GM19397 (cell line): Measurements from ENCODE around the gene DNAJC27.

Source experiments
- ATAC-seq: cut with Tn5 transposase; IDR thresholded peaks from one replicate; pipeline ENCODE4 v1.9.1; 2021; ENCODE audit warnings: mild to moderate bottlenecking, moderate library complexity; ENCODE audit not compliant: unreplicated experiment

The DNAJC27 gene

GRCh38 chr2:24971286-24971535 is 544 bp downstream of the DNAJC27 start:
- ATAC-seq = no peak

GRCh38 chr2:24970483-24971285 is 1.1 kb downstream of the DNAJC27 start:
- ATAC-seq = no peak

- no peak for ATAC-seq
Observed at GRCh38 chr2:24969784-24970183, 2.0 kb downstream of the DNAJC27 start.

- no peak for ATAC-seq
Observed at GRCh38 chr2:24961903-24962302, 9.9 kb downstream of the DNAJC27 start.

- ATAC-seq = no peak
Observed at GRCh38 chr2:24959761-24960160, 12.0 kb downstream of the DNAJC27 start.

- no peak for ATAC-seq
Observed at GRCh38 chr2:24958411-24958935, 13.3 kb downstream of the DNAJC27 start.

- no peak for ATAC-seq
Observed at GRCh38 chr2:24957976-24958375, 13.8 kb downstream of the DNAJC27 start.

- no peak for ATAC-seq
Observed at GRCh38 chr2:24957221-24957620, 14.5 kb downstream of the DNAJC27 start.

- ATAC-seq = no peak
Observed at GRCh38 chr2:24955921-24956320, 15.8 kb downstream of the DNAJC27 start.

- ATAC-seq = no peak
Observed at GRCh38 chr2:24955232-24955631, 16.5 kb downstream of the DNAJC27 start.

GRCh38 chr2:24950102-24950501 is 21.7 kb downstream of the DNAJC27 start:
- no peak for ATAC-seq

- ATAC-seq = no peak
Observed at GRCh38 chr2:24948506-24948905, 23.2 kb downstream of the DNAJC27 start.

- no peak for ATAC-seq
Observed at GRCh38 chr2:24947561-24948157, 24.1 kb downstream of the DNAJC27 start.

GRCh38 chr2:24945907-24946306 is 25.8 kb downstream of the DNAJC27 start:
- ATAC-seq = no peak

GRCh38 chr2:24943427-24944053 is 28.2 kb downstream of the DNAJC27 start:
- ATAC-seq = no peak

- no peak for ATAC-seq
Observed at GRCh38 chr2:24939353-24939752, 32.4 kb downstream of the DNAJC27 start.

- ATAC-seq = no peak
Observed at GRCh38 chr2:24937236-24937635, 34.5 kb downstream of the DNAJC27 start.

- no peak for ATAC-seq
Observed at GRCh38 chr2:24935145-24935544, 36.6 kb downstream of the DNAJC27 start.

GRCh38 chr2:24932715-24933114 is 39.0 kb downstream of the DNAJC27 start:
- no peak for ATAC-seq

GRCh38 chr2:24930768-24931167 is 41.0 kb downstream of the DNAJC27 start:
- ATAC-seq = peak; percentile 59

GRCh38 chr2:24929230-24929629 is 42.5 kb downstream of the DNAJC27 start:
- no peak for ATAC-seq

GRCh38 chr2:24928036-24928435 is 43.7 kb downstream of the DNAJC27 start:
- no peak for ATAC-seq
